CD8-positive, alpha-beta memory T cell (primary cell): Measurements from ENCODE around the gene NHS. TPM values are rescaled to one million over a fixed set of nuclear protein-coding genes. Genes with fewer than 3 reads are reported as not detected.

Source experiments
- CTCF ChIA-PET: fragments of 350-600 bp; sonication (Branson Sonifier 250); formaldehyde crosslinking; loops from one replicate; lab custom pipeline; 2021; ENCODE audit warnings: antibody characterized with exemption; lab: Charles Lee
- POLR2A ChIA-PET: fragments of 350-600 bp; sonication (Branson Sonifier 250); formaldehyde crosslinking; loops from one replicate; lab custom pipeline; 2021; ENCODE audit warnings: antibody characterized with exemption; lab: Charles Lee
- DNase-seq, 5 donors: peaks; one replicate each; pipeline versions ENCODE4 v3.0.0 to v3.0.0-alpha.2; 2020 to 2022; ENCODE audit warnings: mixed read lengths in 1 of 5
- H3K27ac ChIP-seq: one replicate; pipeline ENCODE4 v1.7.0; 2013; ENCODE audit warnings: low read depth, mild to moderate bottlenecking, low read length, moderate library complexity
- H3K27me3 ChIP-seq: 2 replicates; pipeline ENCODE4 v1.7.0; 2013; ENCODE audit warnings: low read length, mild to moderate bottlenecking; ENCODE audit not compliant: insufficient read depth, poor library complexity, severe bottlenecking
- H3K36me3 ChIP-seq: 2 replicates; pipeline ENCODE4 v1.7.0; 2013; ENCODE audit warnings: mild to moderate bottlenecking, low read length, moderate library complexity; ENCODE audit not compliant: insufficient read depth
- H3K4me1 ChIP-seq: 2 replicates; pipeline ENCODE4 v1.7.0; 2013; ENCODE audit warnings: mild to moderate bottlenecking, low read length, moderate library complexity; ENCODE audit not compliant: insufficient read depth
- H3K4me3 ChIP-seq: 2 replicates; pipeline ENCODE4 v1.7.0; 2013; ENCODE audit warnings: mild to moderate bottlenecking, low read length
- H3K9me3 ChIP-seq: 2 replicates; pipeline ENCODE4 v1.7.0; 2013; ENCODE audit warnings: mild to moderate bottlenecking, low read length
- H3K27ac Mint-ChIP-seq, 8 donors: one replicate each; pipeline ENCODE4 v1.8.0; 2020 to 2021; ENCODE audit warnings: mixed read lengths in 8 of 8, mild to moderate bottlenecking in 6 of 8, inconsistent platforms in 3 of 8, moderate library complexity in 3 of 8
- H3K27me3 Mint-ChIP-seq, 2 donors: one replicate each; pipeline ENCODE4 v1.8.0; 2020 to 2021; ENCODE audit warnings: mixed read lengths in 2 of 2, mild to moderate bottlenecking in 1 of 2, moderate library complexity in 1 of 2
- H3K36me3 Mint-ChIP-seq, 3 donors: one replicate each; pipeline ENCODE4 v1.8.0; 2020 to 2021; ENCODE audit warnings: mixed read lengths in 3 of 3, inconsistent platforms in 1 of 3, mild to moderate bottlenecking in 1 of 3
- H3K4me1 Mint-ChIP-seq, 3 donors: one replicate each; pipeline ENCODE4 v1.8.0; 2020 to 2021; ENCODE audit warnings: mixed read lengths in 3 of 3, inconsistent platforms in 1 of 3, mild to moderate bottlenecking in 1 of 3
- H3K4me3 Mint-ChIP-seq, 7 donors: one replicate each; pipeline ENCODE4 v1.8.0; 2020 to 2021; ENCODE audit warnings: mixed read lengths in 7 of 7, mild to moderate bottlenecking in 6 of 7, moderate library complexity in 4 of 7, inconsistent platforms in 2 of 7
- H3K9me3 Mint-ChIP-seq, 5 donors: one replicate each; pipeline ENCODE4 v1.8.0; 2020 to 2022; ENCODE audit warnings: mixed read lengths in 5 of 5, mild to moderate bottlenecking in 3 of 5, moderate library complexity in 2 of 5, inconsistent platforms in 1 of 5
- polyA plus RNA-seq: library from polyadenylated mRNA; unstranded; fragments of 300-500 nt; fragmentation: Illumina TruSeq; gene quantifications from one replicate; pipeline ENCODE4 v1.2.3, GENCODE V29; 2021
- total RNA-seq, 2 experiments: library from RNA; stranded (reverse); gene quantifications; one replicate each; pipeline ENCODE4 v1.2.3, GENCODE V29; 2021

Gene NHS
- total and polyA plus RNA-seq, 3 experiments from 2014 or later = 9.6 to 11.3 TPM; not detected in 1

DNA sequence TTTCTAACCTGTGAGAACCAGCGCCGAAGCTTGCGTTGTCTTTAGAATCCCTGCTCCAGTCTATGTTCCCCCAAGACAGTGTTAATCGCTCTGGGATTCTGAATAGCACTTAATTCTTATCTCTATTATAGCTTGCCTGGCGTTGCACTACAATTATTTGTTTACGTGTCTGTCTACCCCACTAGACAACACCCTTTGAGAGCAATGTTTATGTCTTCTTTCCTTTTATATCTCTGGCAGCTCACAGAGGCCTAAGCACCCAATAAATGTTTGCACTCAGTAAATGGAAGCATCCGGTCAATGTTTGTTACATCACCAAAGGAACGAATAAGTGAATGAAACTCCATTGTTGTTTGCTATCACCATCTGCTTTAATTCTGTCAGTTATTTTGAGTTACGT lies 4.8 kb upstream of the NHS start:
- Mint-ChIP-seq H3K9me3 (peaks cover 0 to 2% (median 0%) of the 10 kb centered on the region in 5 donors), H3K27me3 (peaks cover 5 to 18% of the 10 kb centered on the region in 2 donors), H3K27ac (no peak overlapping the region), H3K4me3 (no peak overlapping the region), H3K36me3 (no peaks in the 10 kb centered on the region), H3K4me1 (no peaks in the 10 kb centered on the region)
- POLR2A ChIA-PET = no interaction called here
- CTCF ChIA-PET = no interaction called here
- H3K4me1 ChIP-seq = no peaks in the 10 kb centered on the region
- no peaks in the 10 kb centered on the region for H3K36me3 ChIP-seq
- DNase-seq = no peak
- no peak overlapping the region for H3K4me3 ChIP-seq
- H3K27me3 ChIP-seq = no peaks in the 10 kb centered on the region
- H3K27ac ChIP-seq = no peak overlapping the region
- H3K9me3 ChIP-seq = no peaks in the 10 kb centered on the region

DNA sequence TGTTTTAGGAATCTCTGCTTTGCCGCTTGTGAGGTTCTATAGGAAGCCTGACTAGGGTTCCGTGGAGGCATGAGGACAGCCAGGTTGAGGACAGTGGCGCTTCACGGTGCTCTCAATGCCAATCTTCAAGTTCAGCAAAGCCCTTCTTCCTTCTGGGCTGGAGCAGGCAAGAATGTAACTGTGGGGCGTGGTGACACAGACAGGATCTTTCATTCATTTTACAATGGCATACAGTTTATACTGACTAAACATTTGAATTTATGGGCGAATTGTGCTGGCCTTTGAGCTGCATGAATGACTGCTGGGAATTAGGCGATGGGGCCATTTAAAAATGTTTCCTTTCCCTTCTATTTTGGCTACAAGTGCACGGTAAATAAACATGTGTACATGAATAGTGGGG lies 2.9 kb upstream of the NHS start:
- Mint-ChIP-seq H3K4me3 (no peak overlapping the region), H3K36me3 (no peaks in the 10 kb centered on the region), H3K4me1 (no peaks in the 10 kb centered on the region), H3K27ac (no peak overlapping the region), H3K9me3 (no peaks in the 10 kb centered on the region), H3K27me3 (peaks cover 7 to 18% of the 10 kb centered on the region in 2 donors)
- CTCF ChIA-PET = no interaction called here
- H3K4me1 ChIP-seq = no peaks in the 10 kb centered on the region
- no peak for DNase-seq
- no peak overlapping the region for H3K27ac ChIP-seq
- no peaks in the 10 kb centered on the region for H3K36me3 ChIP-seq
- no peak overlapping the region for H3K4me3 ChIP-seq
- POLR2A ChIA-PET = no interaction called here
- no peaks in the 10 kb centered on the region for H3K9me3 ChIP-seq
- H3K27me3 ChIP-seq = no peaks in the 10 kb centered on the region

DNA sequence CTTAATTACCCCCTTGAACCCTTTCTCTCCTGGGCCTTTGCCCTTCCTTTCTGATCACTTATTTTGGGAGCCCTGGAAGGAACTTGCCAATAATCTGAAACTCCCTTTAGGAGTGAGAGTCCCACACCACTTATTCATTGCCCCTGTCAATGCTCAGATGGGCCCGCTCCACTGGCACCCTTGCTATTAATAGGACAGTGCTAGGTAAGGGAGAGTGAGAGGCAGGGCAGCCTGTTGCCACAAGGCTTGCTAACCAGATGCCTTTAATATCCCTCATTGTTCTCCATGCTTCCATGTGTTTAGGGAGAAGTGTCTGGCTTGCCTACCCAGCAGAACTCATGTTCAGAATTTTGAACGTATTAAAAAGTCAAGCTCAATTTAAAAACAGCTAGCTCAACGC lies 1.7 kb upstream of the NHS start:
- Mint-ChIP-seq H3K9me3 (peaks cover 0 to 5% (median 0%) of the 10 kb centered on the region in 5 donors), H3K4me3 (no peak overlapping the region), H3K27me3 (peaks cover 15 to 17% of the 10 kb centered on the region in 2 donors), H3K27ac (no peak overlapping the region), H3K36me3 (no peaks in the 10 kb centered on the region), H3K4me1 (no peaks in the 10 kb centered on the region)
- no peaks in the 10 kb centered on the region for H3K4me1 ChIP-seq
- H3K27ac ChIP-seq = no peak overlapping the region
- CTCF ChIA-PET = no interaction called here
- H3K4me3 ChIP-seq = no peak overlapping the region
- no peaks in the 10 kb centered on the region for H3K27me3 ChIP-seq
- H3K9me3 ChIP-seq = no peaks in the 10 kb centered on the region
- POLR2A ChIA-PET = no interaction called here
- H3K36me3 ChIP-seq = no peaks in the 10 kb centered on the region
- no peak for DNase-seq

DNA sequence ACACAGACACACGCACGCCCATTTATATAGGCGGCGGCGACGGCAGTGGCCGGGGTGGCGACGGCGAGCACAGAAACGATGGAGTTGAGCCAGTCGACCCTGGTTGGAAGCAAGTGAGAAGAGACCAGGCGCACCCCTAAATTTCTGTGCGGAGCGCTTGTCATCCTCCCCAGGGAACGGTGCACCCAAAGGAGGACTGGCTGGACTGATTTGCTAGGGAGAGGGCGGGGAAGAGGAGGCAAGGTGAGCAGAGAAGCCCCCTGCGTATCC lies 302 bp downstream of the NHS start:
- no peak overlapping the region for H3K4me3 Mint-ChIP-seq

DNA sequence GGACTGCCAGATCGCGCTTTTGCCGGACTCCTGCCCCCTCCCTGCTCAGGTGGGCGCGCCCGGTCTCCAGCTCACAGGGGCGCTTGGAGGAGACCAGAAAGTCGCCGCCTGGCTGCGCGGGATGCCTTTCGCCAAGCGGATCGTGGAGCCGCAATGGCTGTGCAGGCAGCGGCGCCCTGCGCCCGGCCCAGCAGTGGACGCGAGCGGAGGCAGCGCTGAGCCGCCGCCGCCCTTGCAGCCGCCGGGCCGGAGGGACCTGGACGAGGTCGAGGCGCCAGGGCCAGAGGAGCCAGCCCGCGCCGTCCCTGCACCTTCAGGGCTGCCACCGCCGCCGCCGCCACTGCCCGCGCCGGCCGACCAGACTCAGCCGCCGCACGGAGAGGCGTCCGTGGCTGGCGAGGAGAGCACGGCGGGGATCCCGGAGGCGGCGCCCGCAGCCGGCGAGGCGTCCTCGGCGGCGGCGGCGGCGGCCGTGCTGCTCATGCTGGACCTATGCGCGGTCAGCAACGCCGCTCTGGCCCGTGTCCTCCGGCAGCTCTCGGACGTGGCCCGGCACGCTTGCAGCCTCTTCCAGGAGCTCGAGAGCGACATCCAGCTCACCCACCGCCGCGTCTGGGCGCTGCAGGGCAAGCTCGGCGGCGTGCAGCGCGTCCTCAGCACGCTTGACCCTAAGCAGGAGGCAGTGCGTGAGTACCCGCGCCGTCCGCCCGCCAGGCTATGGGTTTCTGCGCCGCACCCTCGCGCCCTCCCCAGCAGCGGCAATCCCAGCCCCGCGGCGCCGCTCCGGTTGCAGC lies 834 bp downstream of the NHS start:
- Mint-ChIP-seq H3K27me3 (peaks cover 19 to 27% of the 10 kb centered on the region in 2 donors), H3K36me3 (no peaks in the 10 kb centered on the region), H3K27ac (no peak overlapping the region), H3K4me1 (no peaks in the 10 kb centered on the region), H3K9me3 (peaks cover 0 to 5% (median 4%) of the 10 kb centered on the region in 5 donors), H3K4me3 (no peak overlapping the region)
- H3K27ac ChIP-seq = no peak overlapping the region
- no peak overlapping the region for H3K4me3 ChIP-seq
- ChIA-PET POLR2A (no interaction called here), CTCF (no interaction called here)
- H3K4me1 ChIP-seq = no peaks in the 10 kb centered on the region
- no peaks in the 10 kb centered on the region for H3K27me3 ChIP-seq
- no peaks in the 10 kb centered on the region for H3K36me3 ChIP-seq
- H3K9me3 ChIP-seq = no peaks in the 10 kb centered on the region
- DNase-seq = no peak

More for the DNA sequence above, 302 bp downstream of the NHS start:
- no peak for DNase-seq
- Mint-ChIP-seq H3K36me3 (no peaks in the 10 kb centered on the region), H3K27me3 (peaks cover 19 to 27% of the 10 kb centered on the region in 2 donors), H3K27ac (no peak overlapping the region), H3K4me1 (no peaks in the 10 kb centered on the region), H3K9me3 (peaks cover 0 to 5% (median 2%) of the 10 kb centered on the region in 5 donors)
- Histone ChIP-seq H3K4me3 (no peak overlapping the region), H3K9me3 (no peaks in the 10 kb centered on the region), H3K27me3 (no peaks in the 10 kb centered on the region), H3K27ac (no peak overlapping the region), H3K4me1 (no peaks in the 10 kb centered on the region), H3K36me3 (no peaks in the 10 kb centered on the region)
- ChIA-PET CTCF (no interaction called here), POLR2A (no interaction called here)

DNA sequence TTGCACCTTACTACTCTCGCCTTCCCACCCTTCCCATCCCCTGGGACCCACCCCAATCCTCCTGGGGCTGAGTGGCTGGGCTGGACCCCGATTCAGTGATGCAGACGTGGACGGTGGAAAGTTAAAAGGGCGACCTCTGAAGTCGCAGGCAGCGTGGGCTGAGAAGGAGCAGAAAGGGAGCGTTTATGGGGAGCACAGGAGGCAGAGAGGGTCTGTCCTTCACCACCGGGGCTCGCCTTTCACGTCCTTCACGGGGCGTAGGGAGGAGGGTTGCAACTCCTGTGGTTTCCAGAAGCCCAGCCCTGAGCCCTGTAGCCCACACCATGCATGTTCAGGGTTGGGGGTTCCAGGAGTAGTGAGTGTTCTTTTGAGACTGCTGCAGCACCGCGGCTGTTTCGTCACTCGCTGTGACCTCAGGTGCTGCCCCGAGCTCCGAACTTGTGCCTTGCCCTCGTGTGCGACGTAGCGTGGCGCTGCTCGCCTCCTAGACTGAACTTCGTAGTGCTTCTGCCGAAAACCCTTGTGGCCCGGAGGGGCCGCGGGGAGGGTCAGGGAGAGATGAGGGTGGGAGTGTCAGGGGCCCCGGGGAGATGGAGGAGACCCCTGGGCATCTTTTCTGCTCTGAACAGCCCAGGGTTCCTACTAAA lies 1.6 kb downstream of the NHS start:
- no peaks in the 10 kb centered on the region for H3K4me1 Mint-ChIP-seq
- Histone ChIP-seq H3K27ac (no peak overlapping the region), H3K4me3 (no peak overlapping the region), H3K36me3 (no peaks in the 10 kb centered on the region), H3K27me3 (no peaks in the 10 kb centered on the region), H3K4me1 (no peaks in the 10 kb centered on the region), H3K9me3 (no peaks in the 10 kb centered on the region)
- no peaks in the 10 kb centered on the region for H3K36me3 Mint-ChIP-seq
- ChIA-PET CTCF (no interaction called here), POLR2A (no interaction called here)
- no peak overlapping the region for H3K27ac Mint-ChIP-seq
- no peak for DNase-seq
- H3K4me3 Mint-ChIP-seq = peak overlapping the region in 1 of 7 donors; percentile 18
- H3K27me3 Mint-ChIP-seq = peaks cover 19 to 27% of the 10 kb centered on the region in 2 donors
- H3K9me3 Mint-ChIP-seq = peaks cover 0 to 6% (median 4%) of the 10 kb centered on the region in 5 donors

DNA sequence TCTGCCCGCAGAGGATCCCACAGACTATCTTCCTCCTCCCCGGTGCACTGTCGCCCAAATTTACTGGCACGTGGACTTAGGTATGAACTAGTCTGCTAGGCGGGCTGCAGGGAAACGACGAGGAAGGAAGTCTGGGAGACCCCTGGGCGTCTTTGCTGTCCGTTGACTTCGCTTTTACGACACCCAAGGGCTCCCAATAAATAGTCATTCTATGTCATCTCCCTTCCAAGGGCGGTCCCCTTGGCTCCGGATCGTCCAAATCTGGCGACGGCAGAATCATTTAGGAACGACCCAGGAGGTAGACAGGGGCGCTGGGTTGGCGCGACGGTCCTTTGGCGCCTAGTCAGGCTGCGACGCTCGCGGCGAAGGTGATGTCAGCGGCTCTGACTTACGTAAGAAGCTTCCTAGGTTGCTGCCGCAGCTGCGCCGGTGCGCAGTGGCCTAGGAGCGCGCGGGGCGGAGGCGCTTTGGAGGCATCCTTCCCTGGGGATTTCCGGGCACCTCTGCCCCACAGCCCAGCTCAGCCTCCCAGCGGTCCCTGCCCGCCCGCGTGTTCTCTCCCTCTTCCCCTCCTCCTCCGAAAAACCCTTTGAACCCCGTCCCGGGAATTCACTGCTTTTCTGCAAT lies 2.2 kb downstream of the NHS start:
- Mint-ChIP-seq H3K9me3 (peaks cover 4 to 9% (median 5%) of the 10 kb centered on the region in 5 donors), H3K36me3 (no peaks in the 10 kb centered on the region), H3K4me3 (peak overlapping the region in 1 of 7 donors; percentile 35), H3K27me3 (peaks cover 15 to 27% of the 10 kb centered on the region in 2 donors), H3K4me1 (no peaks in the 10 kb centered on the region), H3K27ac (no peak overlapping the region)
- H3K27me3 ChIP-seq = no peaks in the 10 kb centered on the region
- ChIA-PET POLR2A (no interaction called here), CTCF (no interaction called here)
- no peaks in the 10 kb centered on the region for H3K4me1 ChIP-seq
- H3K9me3 ChIP-seq = no peaks in the 10 kb centered on the region
- no peak overlapping the region for H3K4me3 ChIP-seq
- no peak overlapping the region for H3K27ac ChIP-seq
- H3K36me3 ChIP-seq = no peaks in the 10 kb centered on the region
- no peak for DNase-seq

DNA sequence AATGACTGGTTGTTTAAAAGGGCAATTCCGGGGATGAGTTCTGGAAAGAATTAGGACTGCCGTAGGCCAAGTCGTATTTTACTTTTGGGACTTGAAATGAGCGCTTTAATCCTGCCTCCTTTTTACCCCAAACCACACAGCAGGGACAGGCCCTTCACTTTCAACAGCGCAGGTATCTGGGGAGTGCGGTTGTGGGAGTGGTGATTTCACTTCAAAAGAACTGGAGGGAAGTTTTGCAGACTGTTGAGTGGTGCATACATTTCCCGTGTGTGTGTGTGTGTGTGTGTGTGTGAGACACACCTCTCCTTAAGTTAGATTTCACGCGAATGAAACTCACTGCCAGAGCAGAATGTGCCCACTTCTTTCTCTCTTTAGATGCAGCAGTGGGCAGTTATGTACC lies 2.8 kb downstream of the NHS start:
- H3K27ac Mint-ChIP-seq = no peak overlapping the region
- no peaks in the 10 kb centered on the region for H3K4me1 Mint-ChIP-seq
- peak overlapping the region in 1 of 7 donors; percentile 35 for H3K4me3 Mint-ChIP-seq
- ChIA-PET POLR2A (no interaction called here), CTCF (no interaction called here)
- DNase-seq = no peak
- Histone ChIP-seq H3K27ac (no peak overlapping the region), H3K27me3 (no peaks in the 10 kb centered on the region), H3K4me3 (no peak overlapping the region), H3K36me3 (no peaks in the 10 kb centered on the region), H3K9me3 (no peaks in the 10 kb centered on the region), H3K4me1 (no peaks in the 10 kb centered on the region)
- H3K27me3 Mint-ChIP-seq = peaks cover 12 to 27% of the 10 kb centered on the region in 2 donors
- peaks cover 4 to 10% (median 7%) of the 10 kb centered on the region in 5 donors for H3K9me3 Mint-ChIP-seq
- no peaks in the 10 kb centered on the region for H3K36me3 Mint-ChIP-seq
